GM18511 (cell line): ENCODE data around the gene LRP11.
"Not testable (repeated sequence)": the region's sequence is repeated elsewhere in the genome, so short reads cannot be mapped to it uniquely, and the experiment has no call there.

Experiments
- ATAC-seq: cut with Tn5 transposase; IDR thresholded peaks from one replicate; pipeline ENCODE4 v1.9.1; 2021; ENCODE audit warnings: mild to moderate bottlenecking, moderate library complexity; ENCODE audit not compliant: unreplicated experiment

Gene LRP11

DNA sequence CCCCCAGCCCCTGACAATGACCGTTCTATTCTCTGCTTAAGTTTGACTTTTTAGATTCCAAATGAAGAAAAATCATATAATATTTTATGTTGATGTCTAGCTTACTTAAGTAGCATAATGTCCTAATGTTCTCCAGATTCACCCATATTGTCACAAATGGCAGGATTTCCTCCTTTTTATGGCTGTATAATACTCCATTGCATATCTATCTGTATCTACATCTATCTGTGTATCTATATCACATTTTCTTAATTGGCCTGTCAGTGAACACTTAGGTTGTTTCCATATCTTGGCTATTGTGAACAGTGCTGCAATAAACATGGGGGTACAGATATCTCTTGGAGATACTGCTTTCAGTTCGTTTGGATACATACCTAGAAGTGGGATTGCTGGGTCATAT lies 7.0 kb upstream of the LRP11 start:
- ATAC-seq = no peak

DNA sequence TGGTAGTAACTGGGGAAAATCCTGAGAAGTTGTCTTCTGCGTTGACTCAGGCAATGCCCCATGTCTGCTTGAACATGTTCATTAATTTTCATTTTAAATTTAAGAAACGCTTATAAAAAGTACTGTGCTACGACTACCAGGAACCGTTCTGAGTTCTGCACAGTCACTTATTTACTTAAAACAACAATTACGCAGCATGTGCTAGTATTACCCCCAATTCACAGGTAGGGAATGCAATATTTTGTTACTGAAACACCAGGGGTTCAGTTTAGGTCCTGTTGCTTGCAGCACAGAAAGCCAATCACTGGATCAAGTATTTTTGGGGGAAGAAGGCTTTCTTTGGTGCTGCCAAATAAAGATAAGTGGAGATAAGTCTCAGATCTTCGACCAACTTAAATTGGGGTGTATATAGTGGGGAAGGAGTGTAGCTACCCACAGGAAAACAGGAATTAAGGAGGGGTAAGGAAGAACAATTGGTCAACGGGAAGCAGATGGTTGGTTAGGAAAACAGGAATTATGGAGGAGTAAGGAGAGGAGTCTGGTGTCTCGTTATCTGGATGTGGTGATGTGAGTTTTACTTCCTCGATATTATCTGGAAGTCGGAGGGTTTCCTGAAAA lies 5.2 kb upstream of the LRP11 start:
- ATAC-seq = no peak

- ATAC-seq = no peak
Observed at GRCh38 chr6:149867876-149868640, 3.9 kb upstream of the LRP11 start.

DNA sequence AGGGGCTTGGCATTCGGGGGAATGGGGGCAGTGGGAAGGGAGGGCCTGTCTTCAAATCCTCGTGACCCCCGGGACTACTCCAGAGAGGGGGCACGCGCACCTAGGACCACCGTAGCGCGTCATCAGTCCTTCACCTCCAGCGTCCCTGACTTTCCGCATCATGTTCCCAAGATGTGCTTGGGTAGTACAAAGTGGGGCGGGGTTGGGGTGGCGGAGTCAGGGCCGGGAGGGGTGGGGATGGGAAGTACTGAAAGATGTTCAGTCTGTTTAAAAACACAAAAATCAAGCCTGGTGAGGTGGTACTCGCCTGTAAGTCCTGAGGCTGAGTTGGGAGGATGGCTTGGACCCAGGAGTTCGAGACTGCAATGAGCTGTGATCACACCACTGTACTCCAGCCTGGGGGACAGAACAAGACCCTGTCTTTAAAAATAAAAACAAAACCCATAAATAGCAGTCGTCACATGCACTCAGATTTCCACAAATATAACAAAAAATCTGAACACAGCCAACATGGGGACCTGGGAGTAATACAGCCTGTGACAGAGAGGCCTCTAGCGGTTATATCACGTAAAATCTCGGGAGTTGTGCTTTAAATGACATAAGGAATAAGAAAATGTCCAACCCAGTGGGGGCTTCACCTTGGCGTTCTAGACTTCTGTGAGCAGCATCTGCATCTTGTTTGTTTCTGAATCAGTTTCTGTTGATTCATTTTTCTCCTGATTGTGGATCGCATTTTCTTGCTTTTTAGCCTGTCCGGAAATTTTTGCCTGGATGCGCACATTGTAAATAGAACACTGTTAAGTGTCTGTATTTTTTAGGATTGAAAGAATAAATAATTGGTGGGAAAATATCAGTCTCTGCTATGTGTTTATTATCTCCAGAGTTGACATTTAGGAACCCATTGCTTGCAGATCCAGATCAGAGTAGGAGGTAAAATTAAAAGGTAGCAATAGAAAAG lies 698 bp upstream of the LRP11 start:
- peak; percentile 43 for ATAC-seq

GRCh38 chr6:149862922-149863697 lies 1.0 kb downstream of the LRP11 start:
- peak; percentile 25 for ATAC-seq

DNA sequence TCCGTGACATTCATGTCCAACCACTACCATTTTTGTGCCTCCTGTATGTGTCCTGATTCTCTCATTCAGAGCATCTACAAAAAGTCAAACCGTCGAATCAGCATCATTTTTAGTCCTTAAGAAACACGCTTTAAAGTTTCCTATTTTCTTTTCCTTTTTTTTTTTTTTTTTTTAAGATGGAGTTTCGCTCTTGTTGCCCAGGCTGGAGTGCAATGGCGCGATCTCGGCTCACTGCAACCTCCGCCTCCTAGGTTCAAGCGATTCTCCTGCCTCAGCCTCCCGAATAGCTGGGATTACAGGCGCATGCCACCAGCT lies 1.8 kb downstream of the LRP11 start:
- ATAC-seq = not testable (repeated sequence)

DNA sequence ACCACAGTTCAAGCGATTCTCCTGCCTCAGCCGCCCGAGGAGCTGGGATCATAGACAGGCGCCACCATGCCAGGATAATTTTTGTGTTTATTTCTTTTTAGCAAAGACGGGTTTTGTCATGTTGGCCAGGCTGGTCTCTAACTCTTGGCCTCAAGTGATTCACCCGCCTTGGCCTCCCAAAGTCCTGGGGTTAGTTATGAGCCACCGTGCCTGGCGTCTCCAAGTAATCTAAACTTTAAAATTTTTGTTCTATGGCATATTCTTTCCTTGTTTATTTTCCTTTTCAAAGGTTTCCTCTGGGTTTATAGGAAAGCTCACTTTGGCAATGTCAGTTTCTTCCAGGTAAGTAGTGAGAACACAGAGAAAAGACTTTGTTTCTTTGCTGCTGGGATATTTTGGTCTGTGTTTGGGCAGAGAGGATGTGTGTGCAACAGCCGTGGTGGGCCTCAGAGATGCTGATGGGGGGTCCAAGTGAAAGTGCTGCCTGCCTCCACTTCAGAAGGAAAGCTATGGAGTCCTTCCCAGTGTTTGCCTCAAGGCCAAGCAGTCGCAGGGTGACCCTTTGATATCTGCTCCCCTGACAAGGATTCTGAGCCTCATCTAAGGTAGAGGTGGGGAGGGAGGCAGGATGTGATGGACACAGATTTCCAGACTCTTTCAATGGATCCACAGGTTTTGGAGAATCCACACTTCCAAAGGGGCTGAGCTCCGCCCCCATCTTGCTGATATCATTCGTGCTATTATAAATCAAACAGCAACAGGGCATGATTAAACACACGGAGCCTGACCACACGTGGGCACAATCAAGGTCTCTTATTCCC lies 2.3 kb downstream of the LRP11 start:
- no peak for ATAC-seq

- no peak for ATAC-seq
Observed at GRCh38 chr6:149860834-149861602, 3.1 kb downstream of the LRP11 start.

DNA sequence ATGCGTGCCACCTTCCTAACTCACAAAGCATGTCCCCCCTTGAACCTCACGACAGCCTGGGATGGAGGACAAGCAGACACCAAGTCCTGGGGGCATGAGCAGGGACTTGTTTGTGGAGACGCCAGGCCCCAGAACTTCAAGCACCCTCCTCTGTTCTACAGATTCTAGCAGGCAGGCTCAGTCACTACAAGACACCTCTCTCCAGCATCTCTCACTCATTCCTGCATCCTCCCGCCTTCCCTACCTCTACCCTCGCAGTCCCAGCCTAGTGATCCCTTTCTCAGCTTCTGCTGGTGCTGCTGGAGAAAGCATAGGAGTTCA lies 3.7 kb downstream of the LRP11 start:
- no peak for ATAC-seq

GRCh38 chr6:149859938-149860337 lies 4.2 kb downstream of the LRP11 start:
- ATAC-seq = no peak

DNA sequence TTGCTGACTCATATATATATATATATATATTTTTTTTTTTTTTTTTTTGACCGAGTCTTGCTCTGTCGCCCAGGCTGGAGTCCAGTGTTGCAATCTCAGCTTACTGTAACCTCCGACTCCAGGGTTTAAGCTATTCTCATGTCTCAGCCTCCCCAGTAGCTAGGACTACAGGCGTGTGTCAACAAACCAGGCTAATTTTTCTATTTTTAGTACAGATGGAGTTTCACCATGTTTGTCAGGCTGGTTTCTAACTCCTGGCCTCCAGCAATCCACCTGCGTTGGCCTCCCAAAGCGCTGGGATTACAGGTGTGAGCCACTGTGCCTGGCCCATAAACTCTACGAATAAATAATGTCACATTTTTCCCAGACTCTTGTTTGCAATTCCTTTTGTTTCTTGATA lies 4.8 kb downstream of the LRP11 start:
- no peak for ATAC-seq

- no peak for ATAC-seq
Observed at GRCh38 chr6:149857541-149857940, 6.6 kb downstream of the LRP11 start.

DNA sequence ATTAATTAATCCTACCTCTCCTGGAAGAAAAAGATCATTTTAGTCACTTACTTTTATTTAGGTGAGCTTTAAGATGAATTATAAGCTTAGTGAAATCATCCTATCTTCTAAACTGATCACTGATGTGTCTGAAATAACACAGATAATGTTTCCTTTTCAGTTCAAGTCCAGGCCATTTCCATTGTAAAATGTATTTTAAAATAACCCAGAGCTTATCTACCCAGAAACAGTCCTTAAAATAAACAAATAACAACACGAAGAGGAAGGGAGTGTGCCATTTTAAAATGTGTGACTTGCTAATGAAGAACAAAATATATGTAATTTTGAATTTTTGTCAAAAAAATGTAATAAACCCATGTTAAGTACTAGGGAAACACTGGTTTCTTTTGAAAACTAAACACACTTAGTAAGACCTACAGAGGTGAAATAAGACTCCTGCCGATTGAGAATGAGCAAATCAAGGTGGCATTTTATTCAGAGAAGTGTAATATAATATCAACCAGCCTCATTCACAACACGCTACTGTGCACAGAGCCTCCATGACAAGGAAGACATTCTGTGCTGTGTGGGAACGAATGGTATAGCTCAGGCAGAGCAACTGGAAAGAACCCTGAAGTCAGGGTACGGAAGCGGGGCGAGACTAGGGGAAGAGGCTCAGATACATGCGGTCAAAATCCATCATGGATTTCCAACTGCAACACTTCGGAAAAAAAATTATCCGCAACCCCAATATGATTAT lies 7.7 kb downstream of the LRP11 start:
- ATAC-seq = no peak

- no peak for ATAC-seq
Observed at GRCh38 chr6:149855741-149856140, 8.4 kb downstream of the LRP11 start.

DNA sequence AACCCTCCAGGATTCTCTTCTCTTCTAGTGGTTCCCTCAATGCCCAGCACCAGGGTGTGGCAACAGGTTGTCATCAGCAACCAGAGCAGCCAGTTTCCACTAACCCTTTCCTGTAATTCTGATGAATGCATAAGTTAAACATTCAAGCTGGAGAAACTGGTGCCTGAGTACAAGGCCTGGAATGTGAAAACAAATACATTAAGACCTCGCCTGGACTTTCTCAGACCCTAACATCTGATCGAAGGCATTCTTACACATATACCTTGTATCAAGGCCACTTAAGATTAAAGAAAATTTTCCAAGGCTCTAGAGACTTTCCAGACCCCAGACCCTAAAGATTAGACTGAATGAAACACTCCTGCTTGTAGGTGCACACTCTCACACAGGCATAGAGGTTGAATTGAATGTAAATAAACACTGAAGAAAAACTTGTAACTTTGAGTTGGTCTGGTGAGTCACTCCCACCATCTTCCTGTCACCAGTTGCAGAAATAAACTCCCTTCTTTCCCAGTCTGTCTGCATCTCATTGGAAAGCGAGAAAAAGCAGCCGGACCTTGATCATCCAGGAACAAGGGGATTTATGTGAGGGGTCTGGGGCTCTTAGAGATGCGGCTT lies 9.0 kb downstream of the LRP11 start:
- no peak for ATAC-seq

GRCh38 chr6:149854532-149854931 lies 9.6 kb downstream of the LRP11 start:
- ATAC-seq = no peak

GRCh38 chr6:149854017-149854416 lies 10.1 kb downstream of the LRP11 start:
- not testable (repeated sequence) for ATAC-seq

GRCh38 chr6:149852881-149853280 lies 11.3 kb downstream of the LRP11 start:
- ATAC-seq = no peak
